ENCODE measurements around the gene CPO.

- TF ChIP-seq CTCF (conservative IDR thresholded peaks at IDR 0.05; ENCODE audit: low read length) (peak; percentile 82), EZH2phosphoT487 (IDR thresholded peaks at IDR 0.05; ENCODE audit: borderline replicate concordance) (no peak)
Observed at GRCh38 chr2:206989311-206989710, 50.0 kb downstream of the CPO start.

Data from Loucy (cell line).